ENCODE results near the gene OR13F1.
"Not testable (repeated sequence)": the region's sequence is repeated elsewhere in the genome, so short reads cannot be mapped to it uniquely, and the experiment has no call there.

OR13F1 gene

GRCh38 chr9:104503963-104504362 is at the start of gene OR13F1:
Gene OR13F1 (plus strand): TSS chr9:104504263. CDS start chr9:104504263, 0 bp downstream.
- ATAC-seq (ENCODE audit: low read depth) (no peak), DNase-seq (ENCODE audit: low spot score in 2 of 2) (no peak)
- Mint-ChIP-seq H3K4me3 (no peak within 1 kb of the TSS), H3K4me1 (no peaks in the 10 kb centered on the region), H3K27me3 (peaks cover 2% of the 10 kb centered on the region), H3K36me3 (no peaks in the 10 kb centered on the region), H3K27ac (no peak within 1 kb of the TSS), H3K9me3 (no peaks in the 10 kb centered on the region)

DNA sequence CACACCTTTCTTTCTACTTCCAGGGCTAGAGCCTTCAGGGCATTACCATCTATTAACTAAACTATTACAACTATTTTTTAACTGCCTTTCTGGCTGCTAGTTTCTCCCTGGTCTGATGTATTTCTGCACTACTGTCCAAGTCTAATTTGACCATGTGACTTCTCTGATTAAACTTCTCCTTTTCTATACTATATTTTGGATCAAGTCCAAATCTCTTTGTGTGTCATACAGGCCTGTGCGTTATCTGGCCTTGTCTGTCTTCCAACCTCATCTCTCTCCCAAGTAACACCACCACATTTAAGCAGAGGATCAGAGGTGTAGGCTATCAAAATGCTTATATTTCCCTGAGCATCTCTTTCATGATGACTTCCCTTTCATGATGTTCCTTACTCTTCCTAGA is 47.2 kb upstream of the OR13F1 start:
- Mint-ChIP-seq H3K27me3 (peaks cover 3% of the 10 kb centered on the region), H3K27ac (no peak overlapping the region), H3K4me1 (no peaks in the 10 kb centered on the region), H3K9me3 (peaks cover 5% of the 10 kb centered on the region), H3K36me3 (no peaks in the 10 kb centered on the region), H3K4me3 (no peak overlapping the region)
- no peak for DNase-seq (ENCODE audit: low spot score in 2 of 2)
- ATAC-seq (ENCODE audit: low read depth): no peak

GRCh38 chr9:104463864-104464263 is 40.2 kb upstream of the OR13F1 start:
- H3K27ac Mint-ChIP-seq: no peak overlapping the region

DNA sequence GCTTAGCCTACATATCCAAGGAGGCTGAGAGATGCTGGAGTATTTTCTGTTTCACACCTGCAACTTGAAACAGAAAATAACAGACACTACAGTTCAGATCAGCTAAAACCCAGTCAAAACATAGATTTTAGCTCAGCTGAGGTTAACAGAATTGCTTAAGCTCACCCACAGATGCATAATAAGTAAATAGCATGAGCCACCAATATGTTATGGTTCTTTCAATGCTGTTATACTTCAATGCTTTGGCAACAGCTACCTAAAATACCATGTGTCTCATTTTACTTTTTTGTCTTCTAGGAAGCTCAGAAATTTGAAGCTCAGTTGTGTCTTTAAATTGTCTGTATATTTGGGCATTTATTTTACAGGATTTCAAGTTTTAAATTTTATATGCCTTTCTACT is 35.8 kb upstream of the OR13F1 start:
- Mint-ChIP-seq H3K4me1 (no peaks in the 10 kb centered on the region), H3K9me3 (peaks cover 8% of the 10 kb centered on the region), H3K27me3 (peaks cover 1% of the 10 kb centered on the region), H3K4me3 (no peak overlapping the region), H3K36me3 (peaks cover under 1% of the 10 kb centered on the region), H3K27ac (no peak overlapping the region)
- no peak for ATAC-seq (ENCODE audit: low read depth)
- no peak for DNase-seq (ENCODE audit: low spot score in 2 of 2)

More at GRCh38 chr9:104463864-104464263, 40.2 kb upstream of the OR13F1 start:
- H3K9me3 Mint-ChIP-seq: peaks cover 11% of the 10 kb centered on the region
- no peak for ATAC-seq (ENCODE audit: low read depth)
- no peak overlapping the region for H3K4me3 Mint-ChIP-seq
- H3K27me3 Mint-ChIP-seq: peaks cover 4% of the 10 kb centered on the region
- no peak for DNase-seq (ENCODE audit: low spot score in 2 of 2)
- peaks cover 1% of the 10 kb centered on the region for H3K36me3 Mint-ChIP-seq
- no peaks in the 10 kb centered on the region for H3K4me1 Mint-ChIP-seq

DNA sequence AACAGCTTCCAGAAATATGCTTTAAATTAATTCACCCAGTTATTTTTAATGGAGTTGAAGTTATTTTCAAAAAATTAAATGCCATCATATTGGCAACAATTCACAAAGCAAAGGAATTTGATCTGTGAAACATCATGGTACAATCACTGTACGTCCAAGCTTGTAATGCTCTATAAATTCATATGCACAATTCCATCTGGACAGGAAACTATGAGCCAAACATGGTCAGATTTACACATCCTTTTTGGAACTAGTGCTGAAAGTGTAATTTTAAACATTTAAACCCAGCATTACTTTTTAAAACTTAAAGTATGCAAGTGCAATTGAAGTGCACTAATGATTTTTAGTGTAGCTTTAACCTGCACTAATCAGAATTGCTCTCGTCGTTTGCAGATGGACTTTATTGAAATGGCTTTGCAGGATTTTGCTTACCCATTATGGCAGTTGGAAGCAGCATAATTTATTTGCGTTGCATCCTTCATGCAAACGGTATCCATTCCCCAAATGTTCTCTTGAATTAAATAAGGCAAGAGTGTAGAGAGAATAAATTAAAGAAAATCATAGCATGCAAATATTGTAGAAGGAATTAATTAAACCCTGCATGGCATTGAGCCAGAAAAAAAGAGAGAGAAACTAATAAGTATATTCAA is 21.0 kb upstream of the OR13F1 start:
- H3K27ac Mint-ChIP-seq: no peak overlapping the region
- no peak overlapping the region for H3K4me3 Mint-ChIP-seq
- no peaks in the 10 kb centered on the region for H3K27me3 Mint-ChIP-seq
- H3K4me1 Mint-ChIP-seq: no peaks in the 10 kb centered on the region
- DNase-seq (ENCODE audit: low spot score in 2 of 2): no peak
- ATAC-seq (ENCODE audit: low read depth): no peak
- H3K36me3 Mint-ChIP-seq: no peaks in the 10 kb centered on the region
- no peaks in the 10 kb centered on the region for H3K9me3 Mint-ChIP-seq

DNA sequence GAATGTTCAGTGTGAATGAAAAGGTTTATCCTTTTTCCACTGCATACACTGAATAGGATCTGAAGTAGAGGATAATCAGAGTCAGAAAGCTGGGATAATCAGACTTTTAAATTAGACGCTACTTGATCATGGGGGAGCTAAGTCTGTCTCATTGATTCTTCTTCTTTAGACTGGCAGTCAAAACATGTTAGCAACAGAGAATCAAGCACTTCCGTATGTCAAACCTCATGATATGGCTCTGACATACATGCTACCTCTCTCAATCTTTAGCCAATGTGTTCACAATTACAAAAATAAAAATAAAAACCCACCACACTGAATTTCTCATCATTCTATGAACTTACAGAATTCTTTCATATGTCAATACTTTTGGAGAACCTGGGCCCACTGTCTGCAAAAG is 19.0 kb upstream of the OR13F1 start:
- no peaks in the 10 kb centered on the region for H3K9me3 Mint-ChIP-seq
- ATAC-seq (ENCODE audit: low read depth) (no peak), DNase-seq (ENCODE audit: low spot score in 2 of 2) (no peak)
- no peaks in the 10 kb centered on the region for H3K4me1 Mint-ChIP-seq
- no peak overlapping the region for H3K27ac Mint-ChIP-seq
- no peaks in the 10 kb centered on the region for H3K36me3 Mint-ChIP-seq
- H3K4me3 Mint-ChIP-seq: no peak overlapping the region
- H3K27me3 Mint-ChIP-seq: no peaks in the 10 kb centered on the region

DNA sequence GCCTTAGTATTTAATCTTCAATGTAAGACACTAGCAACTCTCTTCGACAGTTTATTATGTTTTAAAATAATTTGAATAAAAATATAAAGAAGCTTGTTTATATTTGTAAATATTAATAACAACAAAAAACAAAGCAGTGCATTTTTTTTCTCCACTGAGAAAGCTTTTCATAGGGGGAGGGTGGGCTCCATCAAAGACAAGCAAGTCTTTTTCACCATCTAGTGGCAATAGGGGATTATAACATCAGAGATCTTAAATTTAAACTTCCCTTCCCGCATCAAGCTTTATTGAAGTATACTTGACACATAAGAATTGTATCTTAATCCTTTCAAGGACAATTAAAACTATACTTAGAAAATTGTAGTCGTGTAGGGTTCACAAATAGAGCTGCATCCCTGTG is 9.3 kb upstream of the OR13F1 start:
- Mint-ChIP-seq H3K27ac (no peak overlapping the region), H3K36me3 (no peaks in the 10 kb centered on the region), H3K9me3 (no peaks in the 10 kb centered on the region), H3K4me3 (no peak overlapping the region), H3K27me3 (no peaks in the 10 kb centered on the region), H3K4me1 (no peaks in the 10 kb centered on the region)
- no peak for ATAC-seq (ENCODE audit: low read depth)
- DNase-seq (ENCODE audit: low spot score in 2 of 2): no peak

GRCh38 chr9:104503440-104503839 is 623 bp upstream of the OR13F1 start:
- H3K4me1 Mint-ChIP-seq: no peaks in the 10 kb centered on the region
- peaks cover 2% of the 10 kb centered on the region for H3K27me3 Mint-ChIP-seq
- no peak for DNase-seq (ENCODE audit: low spot score in 2 of 2)
- no peak overlapping the region for H3K4me3 Mint-ChIP-seq
- H3K27ac Mint-ChIP-seq: no peak overlapping the region
- no peaks in the 10 kb centered on the region for H3K9me3 Mint-ChIP-seq
- no peak for ATAC-seq (ENCODE audit: low read depth)
- no peaks in the 10 kb centered on the region for H3K36me3 Mint-ChIP-seq

DNA sequence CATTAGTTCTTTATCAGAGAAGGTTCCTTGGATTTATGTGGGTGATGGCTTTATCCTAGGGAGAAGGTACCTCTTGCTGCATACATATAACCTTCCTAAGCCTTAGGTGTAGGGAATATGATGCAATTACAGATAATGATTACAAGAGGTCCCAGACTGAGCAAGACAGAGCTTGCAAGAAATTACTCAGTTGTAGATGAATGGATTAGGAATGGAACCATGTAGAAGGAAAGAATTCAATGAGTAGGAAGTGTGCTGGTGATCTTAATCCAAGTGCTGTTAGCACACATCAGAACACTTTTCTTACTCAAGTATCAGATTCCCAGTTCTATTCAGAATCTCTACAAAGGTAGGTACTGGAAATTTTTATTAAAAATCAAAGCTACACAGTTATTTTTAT is 2.5 kb downstream of the OR13F1 start:
- Mint-ChIP-seq H3K9me3 (no peaks in the 10 kb centered on the region), H3K27me3 (peaks cover 4% of the 10 kb centered on the region), H3K27ac (no peak overlapping the region), H3K4me1 (no peaks in the 10 kb centered on the region), H3K36me3 (no peaks in the 10 kb centered on the region), H3K4me3 (no peak overlapping the region)
- ATAC-seq (ENCODE audit: low read depth): no peak
- DNase-seq (ENCODE audit: low spot score in 2 of 2): no peak

- H3K4me3 Mint-ChIP-seq: no peak overlapping the region
- DNase-seq (ENCODE audit: low spot score in 2 of 2): no peak
These were observed 10.8 kb downstream of the OR13F1 start for GRCh38 chr9:104514901-104515300.

DNA sequence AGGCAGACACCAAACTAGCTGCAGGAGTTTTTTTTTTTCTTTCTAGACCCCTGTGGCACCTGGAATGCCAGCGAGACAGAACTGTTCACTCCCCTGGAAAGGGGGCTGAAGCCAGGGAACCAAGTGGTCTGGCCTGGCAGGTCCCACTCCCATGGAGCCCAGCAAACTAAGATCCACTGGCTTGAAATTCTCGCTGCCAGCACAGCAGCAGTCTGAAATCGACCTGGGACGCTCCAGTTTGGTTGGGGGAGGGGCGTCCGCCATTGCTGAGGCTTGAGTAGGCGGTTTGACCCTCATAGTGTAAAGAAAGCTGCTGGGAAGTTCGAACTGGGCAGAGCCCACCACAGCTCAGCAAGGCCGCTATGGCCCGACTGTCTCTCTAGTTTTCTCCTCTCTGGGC is 16.2 kb downstream of the OR13F1 start:
- H3K4me1 Mint-ChIP-seq; H3K9me3 Mint-ChIP-seq; ATAC-seq (ENCODE audit: low read depth); H3K27me3 Mint-ChIP-seq; H3K36me3 Mint-ChIP-seq; H3K27ac Mint-ChIP-seq; DNase-seq (ENCODE audit: low spot score in 2 of 2); H3K4me3 Mint-ChIP-seq: not testable (repeated sequence)

More at GRCh38 chr9:104514901-104515300, 10.8 kb downstream of the OR13F1 start:
- ATAC-seq (ENCODE audit: low read depth): no peak
- no peak overlapping the region for H3K27ac Mint-ChIP-seq
- H3K4me1 Mint-ChIP-seq: no peaks in the 10 kb centered on the region
- H3K9me3 Mint-ChIP-seq: peaks cover 2% of the 10 kb centered on the region
- H3K36me3 Mint-ChIP-seq: no peaks in the 10 kb centered on the region
- H3K27me3 Mint-ChIP-seq: peaks cover 2% of the 10 kb centered on the region

- Mint-ChIP-seq H3K27ac (no peak within 1 kb of the TSS), H3K27me3 (peaks cover 2% of the 10 kb centered on the region), H3K4me3 (no peak within 1 kb of the TSS), H3K4me1 (no peaks in the 10 kb centered on the region), H3K9me3 (peaks cover 4% of the 10 kb centered on the region), H3K36me3 (no peaks in the 10 kb centered on the region)
- ATAC-seq (ENCODE audit: low read depth) (no peak), DNase-seq (ENCODE audit: low spot score in 2 of 2) (no peak)
These were observed 23.0 kb downstream of the OR13F1 start, which contains the start of gene OR13C4 for GRCh38 chr9:104527109-104527508. Gene OR13C4 (minus strand): TSS chr9:104527209. CDS start chr9:104527209, 0 bp downstream.

- DNase-seq (ENCODE audit: low spot score in 2 of 2) (no peak), ATAC-seq (ENCODE audit: low read depth) (no peak)
- no peaks in the 10 kb centered on the region for H3K36me3 Mint-ChIP-seq
- no peaks in the 10 kb centered on the region for H3K4me1 Mint-ChIP-seq
- H3K9me3 Mint-ChIP-seq: no peaks in the 10 kb centered on the region
- no peak within 1 kb of the TSS for H3K4me3 Mint-ChIP-seq
- no peaks in the 10 kb centered on the region for H3K27me3 Mint-ChIP-seq
- no peak within 1 kb of the TSS for H3K27ac Mint-ChIP-seq
These were observed 32.7 kb downstream of the OR13F1 start, which contains the start of gene OR13C3 for GRCh38 chr9:104536756-104537155. Gene OR13C3 (minus strand): TSS chr9:104536856. CDS start chr9:104536723, 133 bp downstream.

DNA sequence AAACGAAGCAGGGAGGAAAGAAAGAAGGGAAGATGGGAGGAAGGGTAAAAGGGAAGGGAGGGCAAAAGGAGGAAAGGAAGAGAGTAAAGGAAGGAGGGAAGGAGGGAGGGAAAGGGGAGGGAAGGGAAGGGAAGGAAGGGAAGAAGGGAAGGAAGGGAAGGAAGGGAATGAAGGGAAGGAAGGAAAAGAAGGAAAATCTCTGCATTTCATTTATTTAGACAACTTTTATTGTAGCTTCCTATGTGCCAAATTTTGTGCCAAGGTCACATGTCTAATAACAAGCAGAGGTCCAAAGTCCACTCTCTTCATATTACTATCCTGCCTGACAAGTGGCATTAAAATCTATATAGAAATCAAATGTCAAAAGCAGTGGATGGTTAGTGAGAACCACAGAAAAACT is 35.2 kb downstream of the OR13F1 start:
- Mint-ChIP-seq H3K27me3 (no peaks in the 10 kb centered on the region), H3K9me3 (no peaks in the 10 kb centered on the region), H3K4me1 (no peaks in the 10 kb centered on the region), H3K4me3 (no peak overlapping the region), H3K36me3 (no peaks in the 10 kb centered on the region), H3K27ac (no peak overlapping the region)
- ATAC-seq (ENCODE audit: low read depth): no peak
- DNase-seq (ENCODE audit: low spot score in 2 of 2): no peak

DNA sequence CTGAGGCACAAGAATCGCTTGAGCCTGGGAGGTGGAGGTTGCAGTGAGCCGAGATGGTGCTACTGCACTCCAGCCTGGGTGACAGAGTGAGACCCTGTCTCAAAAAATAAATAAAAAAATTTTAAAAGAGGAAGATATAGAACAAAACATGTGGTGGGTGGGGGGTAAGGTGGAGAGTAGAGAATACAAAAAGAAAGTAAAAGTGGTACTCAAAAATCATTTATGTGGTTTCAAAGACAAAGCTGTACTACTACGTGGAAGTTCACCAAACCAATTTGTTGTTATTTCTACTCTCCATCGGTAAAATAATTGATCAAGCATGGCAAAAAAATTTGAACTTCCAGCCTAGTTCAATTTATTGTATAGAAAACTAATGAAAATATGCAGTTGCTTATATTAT is 40.6 kb downstream of the OR13F1 start:
- no peak overlapping the region for H3K27ac Mint-ChIP-seq
- no peaks in the 10 kb centered on the region for H3K36me3 Mint-ChIP-seq
- H3K4me1 Mint-ChIP-seq: no peaks in the 10 kb centered on the region
- no peaks in the 10 kb centered on the region for H3K9me3 Mint-ChIP-seq
- no peak overlapping the region for H3K4me3 Mint-ChIP-seq
- no peak for ATAC-seq (ENCODE audit: low read depth)
- no peak for DNase-seq (ENCODE audit: low spot score in 2 of 2)
- no peaks in the 10 kb centered on the region for H3K27me3 Mint-ChIP-seq

All from memory B cell (primary cell).